Epidermal melanocyte (primary cell): ENCODE data around the gene ZGLP1.

Source experiments
- DNase-seq: peaks from one replicate; pipeline ENCODE4 v3.0.0; 2011; ENCODE audit warnings: low spot score; ENCODE audit not compliant: insufficient read length

The ZGLP1 gene

DNA sequence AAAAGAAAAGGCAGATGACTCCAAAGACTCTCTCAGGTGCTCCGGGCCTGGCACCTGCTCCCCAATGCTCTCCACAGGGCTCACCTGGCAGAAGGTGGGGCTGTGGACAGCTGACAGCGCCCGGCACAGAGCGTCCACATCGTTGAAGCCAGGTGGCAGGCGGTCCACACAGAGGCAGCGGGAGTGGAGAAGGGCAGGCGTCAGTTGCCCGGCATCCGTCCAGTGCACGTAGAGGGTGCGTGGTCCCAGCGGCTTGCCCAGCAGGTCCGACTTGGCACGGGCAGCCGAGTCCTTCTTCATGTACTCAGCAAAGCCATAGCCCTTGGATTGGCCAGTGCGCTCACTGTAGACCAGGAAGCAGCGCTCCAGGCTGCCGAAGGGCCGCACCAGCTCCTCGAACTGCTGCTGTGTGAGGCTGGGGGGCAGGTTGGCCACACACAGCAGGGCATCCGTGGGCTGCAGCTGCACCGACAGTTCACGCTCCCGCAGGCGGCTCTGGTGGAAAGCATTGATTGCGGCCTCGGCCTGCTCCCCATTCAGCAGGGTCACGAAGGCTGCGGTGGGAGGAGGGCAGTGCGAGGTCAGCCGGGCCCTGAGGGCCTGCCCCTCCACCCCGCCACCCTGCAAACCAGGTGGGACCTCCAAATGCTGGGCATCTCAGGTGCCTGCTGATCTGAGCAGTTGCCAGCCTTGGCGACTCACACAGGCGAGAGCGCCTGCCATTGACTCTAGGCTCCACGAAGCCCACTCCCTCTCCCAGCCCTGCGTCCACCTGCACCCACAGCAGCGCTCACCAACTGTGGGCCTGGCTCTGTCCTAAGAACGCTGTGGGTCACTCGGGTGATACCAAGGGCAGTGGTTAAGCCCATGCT, 19.2 kb upstream of the ZGLP1 start:
- DNase-seq, result no peak

GRCh38 chr19:10327793-10328192, 18.2 kb upstream of the ZGLP1 start:
- no peak for DNase-seq

- no peak for DNase-seq
Measured at GRCh38 chr19:10325732-10326131, 16.1 kb upstream of the ZGLP1 start.

GRCh38 chr19:10321874-10322835, 12.5 kb upstream of the ZGLP1 start:
- no peak for DNase-seq

DNA sequence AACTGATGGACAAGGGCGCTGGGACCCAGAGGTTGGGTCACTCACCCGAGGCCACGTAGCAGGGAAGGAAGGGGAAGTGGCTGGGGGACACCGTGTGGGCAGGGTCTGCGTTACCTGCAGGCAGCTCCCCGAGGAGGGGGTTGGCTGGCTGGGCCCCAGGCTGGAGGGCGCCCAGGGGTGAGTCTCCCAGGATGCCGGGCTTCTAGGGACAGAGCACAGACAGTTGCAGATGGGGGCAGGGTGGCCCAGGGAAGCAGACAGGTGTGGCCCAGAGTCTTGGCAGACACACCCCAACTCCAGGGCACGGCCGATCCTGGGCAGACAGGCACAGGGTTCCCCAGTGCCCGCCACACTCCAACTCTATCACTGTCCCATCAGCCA, 11.8 kb upstream of the ZGLP1 start:
- no peak for DNase-seq

DNA sequence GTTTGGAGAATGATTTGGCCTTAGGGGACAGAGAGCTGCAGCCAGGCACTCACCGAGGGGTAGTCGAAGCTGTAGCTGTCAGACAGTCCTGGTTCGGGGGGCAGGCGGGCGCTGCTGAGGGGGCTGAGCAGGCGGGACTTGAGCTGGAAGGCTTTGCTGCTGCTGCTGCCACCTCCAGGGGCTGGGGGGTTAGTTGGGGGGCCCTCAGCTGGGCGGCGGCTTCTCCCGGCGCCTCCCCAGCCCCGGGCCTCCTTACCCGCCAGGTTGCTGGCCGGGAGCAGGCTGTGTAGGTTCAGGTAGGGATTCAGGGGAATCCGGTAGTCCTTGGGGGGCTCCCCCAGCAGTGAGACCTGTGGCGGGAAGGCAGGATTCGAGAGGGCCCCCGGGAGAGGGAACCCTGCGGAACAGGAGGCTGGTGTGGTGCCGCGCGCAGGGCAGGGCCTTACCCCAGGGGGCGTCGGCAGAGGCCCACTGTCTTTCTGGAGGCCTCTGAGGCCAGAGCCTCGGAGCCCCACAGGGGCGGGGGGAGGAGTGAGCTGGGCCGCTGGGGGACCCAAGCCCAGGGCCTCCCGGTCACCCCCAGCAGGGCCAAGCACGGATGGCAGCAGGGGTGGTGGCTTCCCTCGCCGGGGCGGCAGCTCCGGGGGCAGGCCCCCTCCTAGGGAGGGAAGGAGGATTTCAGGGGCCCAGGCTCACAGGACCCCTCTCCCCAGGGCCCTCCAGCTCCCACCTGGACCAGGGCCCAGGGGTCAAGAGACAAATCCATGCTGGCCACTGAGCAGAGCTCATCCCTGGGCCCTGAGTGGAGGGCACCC, 11.2 kb upstream of the ZGLP1 start:
- no peak for DNase-seq

DNA sequence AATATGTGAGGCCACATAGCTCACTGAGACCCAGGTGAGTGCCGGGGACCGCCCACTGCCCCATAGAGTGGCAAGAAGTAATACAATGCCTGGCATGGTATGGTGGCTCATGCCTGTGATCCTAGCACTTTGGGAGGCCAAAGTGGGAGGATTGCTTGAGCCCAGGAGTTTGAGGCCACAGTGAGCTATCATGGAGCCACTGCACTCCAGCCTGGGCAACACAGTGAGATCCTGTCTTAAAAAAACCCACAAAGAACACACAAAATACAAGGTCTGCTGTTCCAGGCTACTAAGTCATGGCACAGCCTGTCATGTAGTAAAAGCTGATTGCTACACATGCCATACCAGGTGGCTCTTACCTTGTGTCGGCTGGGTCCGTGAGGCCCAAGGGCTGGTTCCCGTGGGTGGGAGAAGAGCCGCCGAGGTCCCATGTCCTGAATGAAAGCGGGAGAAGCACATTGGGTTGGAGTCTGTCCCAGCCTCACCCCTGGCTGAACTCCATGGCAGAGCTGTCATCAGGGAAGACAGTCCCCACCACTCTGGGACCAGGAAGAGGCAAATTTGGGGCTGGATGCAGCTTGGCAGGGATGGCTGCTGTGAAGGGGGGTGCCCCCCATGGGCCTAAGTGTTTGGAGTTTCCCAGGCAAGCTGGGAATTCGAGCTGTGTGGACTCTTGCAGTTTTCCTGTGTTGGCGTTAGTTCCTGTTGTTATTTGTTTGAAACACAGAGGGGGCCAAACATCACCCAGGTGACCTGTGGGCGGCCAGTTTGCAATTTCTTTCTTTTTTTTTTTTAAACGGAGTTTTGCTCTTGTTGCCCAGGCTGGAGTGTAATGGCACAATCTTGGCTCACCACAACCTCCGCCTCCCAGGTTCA, 9.4 kb upstream of the ZGLP1 start:
- DNase-seq, result no peak

GRCh38 chr19:10317857-10318462, 8.3 kb upstream of the ZGLP1 start:
- no peak for DNase-seq

DNA sequence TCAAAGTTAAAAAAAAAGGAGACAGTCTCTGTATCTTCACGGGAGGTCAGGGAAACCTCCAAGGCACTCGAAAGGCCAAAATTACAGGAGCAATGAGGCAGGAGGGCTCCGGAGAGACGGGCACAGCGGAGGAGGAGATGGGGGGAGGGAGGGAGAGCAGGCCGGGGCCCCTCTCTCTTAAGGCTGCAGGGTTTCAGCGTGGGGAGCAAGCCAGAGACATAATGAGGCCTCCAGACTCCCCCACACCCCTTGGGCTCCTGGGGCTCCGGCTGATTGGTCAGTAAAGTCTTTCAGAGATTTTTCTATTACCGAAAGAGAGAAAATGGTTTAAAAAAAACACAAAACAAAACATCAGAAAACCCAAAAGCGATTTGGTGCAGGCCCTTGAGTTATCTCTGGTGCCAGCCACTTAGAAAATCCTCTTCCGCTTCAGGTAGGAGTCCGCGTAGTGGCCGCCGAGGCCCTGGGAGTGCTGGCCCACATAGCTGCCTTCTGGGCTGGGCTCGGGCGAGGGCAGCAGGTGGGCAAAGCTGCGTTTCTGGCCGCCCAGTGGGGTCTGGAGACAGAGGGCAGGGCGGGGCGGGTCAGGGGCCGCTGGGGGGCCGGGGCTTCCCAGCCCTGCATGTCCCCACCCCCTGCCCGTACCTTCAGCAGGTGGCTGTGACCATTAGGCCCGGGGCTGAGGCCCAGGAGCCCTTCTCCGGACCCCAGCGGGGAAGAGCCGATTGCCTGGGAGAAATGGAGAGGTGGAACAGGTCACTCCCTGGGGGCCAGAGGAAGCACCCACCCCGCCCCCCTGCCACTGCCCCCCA, 7.6 kb upstream of the ZGLP1 start:
- DNase-seq, result no peak

GRCh38 chr19:10316229-10317044, 6.8 kb upstream of the ZGLP1 start:
- DNase-seq, result no peak

DNA sequence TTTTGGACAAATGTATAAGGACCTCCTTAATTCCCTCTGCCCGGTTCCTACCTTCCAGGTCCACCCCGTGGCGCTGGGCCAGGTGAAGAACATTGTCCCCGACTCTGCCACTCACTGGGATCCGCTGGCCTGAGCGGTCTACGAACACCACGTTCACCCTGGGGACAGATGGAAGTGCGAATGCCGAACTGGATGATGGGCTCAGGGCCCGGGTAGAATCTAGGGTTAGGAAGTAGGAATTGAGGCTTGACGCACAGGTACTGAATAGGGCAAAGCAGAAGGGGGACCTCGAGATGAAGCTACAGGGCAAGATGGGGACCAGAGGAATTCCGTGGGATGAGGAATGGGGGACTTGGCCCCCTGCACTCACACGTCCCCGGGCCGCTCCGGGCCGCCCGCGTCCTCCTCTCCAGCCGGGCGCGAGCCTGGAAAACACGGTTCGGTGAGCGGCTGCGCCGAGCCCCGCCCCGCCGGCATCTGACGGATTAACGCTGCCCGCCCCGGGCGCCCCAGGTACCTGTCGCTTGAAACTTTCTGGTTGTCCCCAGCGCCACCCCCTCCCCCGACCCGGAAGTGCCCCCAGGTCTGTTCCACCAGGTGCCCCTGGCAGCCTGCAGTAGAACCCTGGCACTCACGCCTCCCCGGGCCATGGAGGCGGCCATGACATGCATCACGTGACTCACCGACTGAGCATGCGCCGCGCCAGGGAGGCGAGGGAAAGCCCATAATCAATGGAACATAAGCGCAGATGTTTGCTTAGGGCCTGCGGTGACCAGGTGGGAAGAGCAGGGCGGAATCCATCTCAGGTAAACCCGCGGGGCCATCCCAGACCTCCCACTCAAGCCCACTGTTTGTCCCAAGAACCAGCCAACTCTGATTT, 6.0 kb upstream of the ZGLP1 start, which contains the start of gene FDX2:
FDX2 (minus strand) TSS at position 681 of the 880 bp plus-strand sequence; CDS start at position 662, 19 bp downstream.
- peak; percentile 99 for DNase-seq

DNA sequence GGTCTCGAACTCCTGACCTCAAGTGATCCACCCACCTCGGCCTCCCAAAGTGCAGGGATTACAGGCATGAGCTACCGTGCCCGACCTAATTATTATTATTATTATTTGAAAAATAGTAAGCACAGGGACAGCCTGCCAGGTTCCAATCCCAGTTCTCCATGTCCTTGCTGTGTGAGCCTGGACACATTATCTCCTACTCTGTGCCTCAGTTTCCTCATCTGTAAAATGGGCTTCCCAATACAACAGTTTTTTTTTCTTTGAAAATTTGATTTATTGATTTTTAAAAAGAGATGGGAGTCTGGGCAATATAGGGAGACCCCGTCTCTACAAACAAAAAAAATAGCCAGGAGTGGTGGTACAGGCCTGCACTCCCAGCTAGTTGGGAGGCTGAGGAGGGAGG, 3.3 kb downstream of the ZGLP1 start:
- no peak for DNase-seq

GRCh38 chr19:10305139-10305806, 4.3 kb downstream of the ZGLP1 start:
- no peak for DNase-seq

DNA sequence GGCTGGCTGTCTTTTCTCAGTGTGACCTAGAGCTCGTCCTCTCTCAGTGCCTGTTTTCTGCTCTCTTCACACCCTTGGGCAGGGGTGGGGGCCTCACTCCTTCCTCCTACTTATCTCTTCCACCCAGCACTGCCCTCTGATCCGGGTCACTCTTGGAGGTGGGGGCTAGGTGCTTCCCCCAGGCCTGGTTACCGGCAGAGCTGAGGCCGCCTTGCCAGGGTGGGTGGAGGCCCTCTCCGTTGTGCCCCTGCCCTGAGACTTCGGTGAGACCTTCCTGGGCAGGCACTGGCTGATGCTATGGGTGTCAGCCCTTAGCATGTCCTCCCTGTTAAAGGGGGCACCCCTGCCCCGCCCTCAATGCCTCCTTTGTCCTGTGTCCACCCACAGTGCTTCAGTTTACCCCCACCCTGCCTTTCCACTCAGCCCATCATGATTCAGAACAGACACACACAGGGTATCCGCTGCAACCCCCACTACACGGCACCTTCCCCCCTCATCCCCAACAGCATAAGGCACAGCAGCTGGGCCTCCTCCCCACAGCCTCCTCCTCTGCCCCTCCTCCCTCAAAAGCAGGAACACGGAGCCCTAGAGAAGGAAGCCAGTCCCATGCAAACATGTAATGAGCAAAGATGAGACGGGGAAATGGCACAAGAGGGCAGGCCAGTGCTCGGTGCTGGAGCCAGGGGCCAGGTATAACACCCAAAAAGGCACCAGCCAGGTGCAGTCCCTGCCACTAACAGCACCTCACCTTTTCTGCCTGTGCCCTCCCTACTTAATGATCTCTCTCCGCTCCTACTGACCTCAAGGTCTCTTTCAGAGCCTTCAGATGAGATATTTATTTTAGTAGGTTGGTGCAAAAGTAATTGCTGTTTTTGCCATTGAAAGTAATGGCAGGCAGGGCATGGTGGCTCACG, 9.8 kb downstream of the ZGLP1 start:
- no peak for DNase-seq

DNA sequence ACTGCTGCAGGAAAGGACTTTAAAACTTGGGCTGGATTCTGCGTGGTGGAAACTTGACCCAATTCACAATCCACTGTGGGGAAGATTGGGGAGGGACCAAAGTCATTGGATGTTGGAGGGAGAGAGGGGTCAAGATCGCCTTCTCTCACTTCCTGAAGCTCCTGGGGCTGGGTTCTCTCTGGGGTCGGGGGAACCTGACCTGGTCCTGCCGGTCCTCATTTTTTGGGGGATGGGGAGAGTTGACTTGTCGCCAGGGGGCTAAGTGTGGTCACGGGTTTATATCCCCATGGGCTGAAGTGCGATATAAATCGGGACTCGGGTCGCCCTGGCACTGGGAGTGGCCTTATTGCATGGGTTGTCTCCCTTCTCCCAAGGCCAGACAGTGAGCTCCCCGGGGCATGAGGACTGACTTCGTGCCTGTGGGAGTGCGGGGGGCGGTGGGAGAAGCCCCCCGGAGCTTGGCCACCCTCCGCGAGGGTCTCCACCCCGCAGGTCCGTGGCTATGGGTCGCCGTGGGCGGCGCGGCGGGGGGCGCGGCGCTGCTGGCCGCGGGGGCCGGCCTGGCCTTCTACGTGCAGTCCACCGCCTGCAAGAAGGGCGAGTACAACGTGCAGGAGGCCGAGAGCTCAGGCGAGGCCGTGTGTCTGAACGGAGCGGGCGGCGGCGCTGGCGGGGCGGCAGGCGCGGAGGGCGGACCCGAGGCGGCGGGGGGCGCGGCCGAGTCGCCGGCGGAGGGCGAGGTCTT, 13.6 kb downstream of the ZGLP1 start:
- DNase-seq, result no peak
